Measurements from ENCODE around the gene NEFH. TPM values are rescaled to one million over a fixed set of nuclear protein-coding genes. Genes with fewer than 3 reads are reported as not detected.

NEFH gene
- total RNA-seq, 2 experiments from 2014 or later, result not detected

DNA sequence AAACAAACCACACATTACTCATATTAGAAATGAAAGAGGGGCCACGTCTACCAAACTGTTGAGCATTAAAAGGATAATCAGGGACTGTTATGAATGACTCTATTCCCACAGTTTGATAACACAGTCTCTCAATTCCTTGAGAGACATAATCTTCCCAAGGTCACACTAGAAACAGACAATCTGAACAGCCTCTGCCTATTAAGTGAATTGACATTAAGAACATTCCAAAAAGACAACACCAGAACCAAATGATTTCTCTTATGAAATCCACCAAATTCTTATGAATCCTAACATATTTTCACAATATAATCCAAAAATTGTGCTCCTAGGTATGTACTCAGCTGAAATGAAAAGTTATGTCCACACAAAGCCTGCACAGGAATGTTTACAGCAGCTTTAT is 37.0 kb upstream of the NEFH start:
- Histone ChIP-seq H3K4me1 (ENCODE audit: insufficient read depth, low read length, poor library complexity, severe bottlenecking) (no peaks in the 10 kb centered on the region), H3K9me2 (ENCODE audit: insufficient read depth, low read length) (no peaks in the 10 kb centered on the region), H3K4me3 (ENCODE audit: low read depth, low read length, poor library complexity, severe bottlenecking) (no peak overlapping the region), H3K79me2 (ENCODE audit: insufficient read depth, low read depth, low read length) (no peaks in the 10 kb centered on the region), H3K27ac (ENCODE audit: low read depth, low read length, poor library complexity, severe bottlenecking) (no peak overlapping the region), H3K9me3 (ENCODE audit: low read length) (no peaks in the 10 kb centered on the region), H3K36me3 (ENCODE audit: insufficient read depth, low read length) (no peaks in the 10 kb centered on the region), H4K20me1 (ENCODE audit: insufficient read depth, low read length) (no peaks in the 10 kb centered on the region), H3K4me2 (ENCODE audit: low read length) (no peak overlapping the region), H2AFZ (ENCODE audit: low read length) (no peak overlapping the region)
- POLR2A ChIA-PET, result no interaction called here
- no peak for TF ChIP-seq EZH2phosphoT487 (IDR thresholded peaks at IDR 0.05; ENCODE audit: borderline replicate concordance, low read depth, low read length)
- TF ChIP-seq, protein P1, sequence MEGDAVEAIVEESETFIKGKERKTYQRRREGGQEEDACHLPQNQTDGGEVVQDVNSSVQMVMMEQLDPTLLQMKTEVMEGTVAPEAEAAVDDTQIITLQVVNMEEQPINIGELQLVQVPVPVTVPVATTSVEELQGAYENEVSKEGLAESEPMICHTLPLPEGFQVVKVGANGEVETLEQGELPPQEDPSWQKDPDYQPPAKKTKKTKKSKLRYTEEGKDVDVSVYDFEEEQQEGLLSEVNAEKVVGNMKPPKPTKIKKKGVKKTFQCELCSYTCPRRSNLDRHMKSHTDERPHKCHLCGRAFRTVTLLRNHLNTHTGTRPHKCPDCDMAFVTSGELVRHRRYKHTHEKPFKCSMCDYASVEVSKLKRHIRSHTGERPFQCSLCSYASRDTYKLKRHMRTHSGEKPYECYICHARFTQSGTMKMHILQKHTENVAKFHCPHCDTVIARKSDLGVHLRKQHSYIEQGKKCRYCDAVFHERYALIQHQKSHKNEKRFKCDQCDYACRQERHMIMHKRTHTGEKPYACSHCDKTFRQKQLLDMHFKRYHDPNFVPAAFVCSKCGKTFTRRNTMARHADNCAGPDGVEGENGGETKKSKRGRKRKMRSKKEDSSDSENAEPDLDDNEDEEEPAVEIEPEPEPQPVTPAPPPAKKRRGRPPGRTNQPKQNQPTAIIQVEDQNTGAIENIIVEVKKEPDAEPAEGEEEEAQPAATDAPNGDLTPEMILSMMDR (conservative IDR thresholded peaks at IDR 0.05; ENCODE audit: low read length), result no peak
- BruUV-seq (replicated peaks), result no TSS peak
- no peak for DNase-seq (ENCODE audit: low spot score)
- intact Hi-C loops (cut with micrococcal nuclease; ENCODE audit: unreplicated experiment), result no loop called here
- CTCF ChIA-PET (ENCODE audit: unreplicated experiment), result no interaction called here

- H3K4me3 ChIP-seq (ENCODE audit: low read depth, low read length, poor library complexity, severe bottlenecking), result no peak overlapping the region
- no peaks in the 10 kb centered on the region for H3K4me1 ChIP-seq (ENCODE audit: insufficient read depth, low read length, poor library complexity, severe bottlenecking)
- H3K9me3 ChIP-seq (ENCODE audit: low read length), result no peaks in the 10 kb centered on the region
- H2AFZ ChIP-seq (ENCODE audit: low read length), result no peak overlapping the region
- no peak for DNase-seq (ENCODE audit: low spot score)
- no peak for TF ChIP-seq EZH2phosphoT487 (IDR thresholded peaks at IDR 0.05; ENCODE audit: borderline replicate concordance, low read depth, low read length)
- TF ChIP-seq, protein P1 (conservative IDR thresholded peaks at IDR 0.05; ENCODE audit: low read length), result no peak
- H3K27ac ChIP-seq (ENCODE audit: low read depth, low read length, poor library complexity, severe bottlenecking), result no peak overlapping the region
- ChIA-PET CTCF (ENCODE audit: unreplicated experiment) (no interaction called here), POLR2A (no interaction called here)
- no peaks in the 10 kb centered on the region for H4K20me1 ChIP-seq (ENCODE audit: insufficient read depth, low read length)
- BruUV-seq (replicated peaks), result no TSS peak
- intact Hi-C loops (cut with micrococcal nuclease; ENCODE audit: unreplicated experiment), result no loop called here
- no peaks in the 10 kb centered on the region for H3K79me2 ChIP-seq (ENCODE audit: insufficient read depth, low read depth, low read length)
- no peaks in the 10 kb centered on the region for H3K9me2 ChIP-seq (ENCODE audit: insufficient read depth, low read length)
- no peak overlapping the region for H3K4me2 ChIP-seq (ENCODE audit: low read length)
- H3K36me3 ChIP-seq (ENCODE audit: insufficient read depth, low read length), result no peaks in the 10 kb centered on the region
Observed at GRCh38 chr22:29443452-29443851, 36.6 kb upstream of the NEFH start.

GRCh38 chr22:29443861-29444792 is 35.9 kb upstream of the NEFH start:
- no peaks in the 10 kb centered on the region for H3K9me2 ChIP-seq (ENCODE audit: insufficient read depth, low read length)
- intact Hi-C loops (cut with micrococcal nuclease; ENCODE audit: unreplicated experiment), result no loop called here
- no peaks in the 10 kb centered on the region for H3K79me2 ChIP-seq (ENCODE audit: insufficient read depth, low read depth, low read length)
- H3K9me3 ChIP-seq (ENCODE audit: low read length), result no peaks in the 10 kb centered on the region
- no peaks in the 10 kb centered on the region for H3K4me1 ChIP-seq (ENCODE audit: insufficient read depth, low read length, poor library complexity, severe bottlenecking)
- H3K36me3 ChIP-seq (ENCODE audit: insufficient read depth, low read length), result no peaks in the 10 kb centered on the region
- H3K27ac ChIP-seq (ENCODE audit: low read depth, low read length, poor library complexity, severe bottlenecking), result no peak overlapping the region
- H2AFZ ChIP-seq (ENCODE audit: low read length), result no peak overlapping the region
- no peak overlapping the region for H3K4me2 ChIP-seq (ENCODE audit: low read length)
- ChIA-PET POLR2A (no interaction called here), CTCF (ENCODE audit: unreplicated experiment) (no interaction called here)
- DNase-seq (ENCODE audit: low spot score), result no peak
- TF ChIP-seq, protein P1 (conservative IDR thresholded peaks at IDR 0.05; ENCODE audit: low read length), result no peak
- TF ChIP-seq EZH2phosphoT487 (IDR thresholded peaks at IDR 0.05; ENCODE audit: borderline replicate concordance, low read depth, low read length), result no peak
- BruUV-seq (replicated peaks), result no TSS peak
- H3K4me3 ChIP-seq (ENCODE audit: low read depth, low read length, poor library complexity, severe bottlenecking), result no peak overlapping the region
- no peaks in the 10 kb centered on the region for H4K20me1 ChIP-seq (ENCODE audit: insufficient read depth, low read length)
